ENCODE measurements around the gene ELF4.
"Not testable (repeated sequence)": the region's sequence is repeated elsewhere in the genome, so short reads cannot be mapped to it uniquely, and the experiment has no call there.

Gene ELF4

GRCh38 chrX:130110379-130111219 lies at the start of gene ELF4:
Gene ELF4 (minus strand): TSS chrX:130110497. CDS start chrX:130081330, 29,167 bp downstream.
- no peak for DNase-seq

DNA sequence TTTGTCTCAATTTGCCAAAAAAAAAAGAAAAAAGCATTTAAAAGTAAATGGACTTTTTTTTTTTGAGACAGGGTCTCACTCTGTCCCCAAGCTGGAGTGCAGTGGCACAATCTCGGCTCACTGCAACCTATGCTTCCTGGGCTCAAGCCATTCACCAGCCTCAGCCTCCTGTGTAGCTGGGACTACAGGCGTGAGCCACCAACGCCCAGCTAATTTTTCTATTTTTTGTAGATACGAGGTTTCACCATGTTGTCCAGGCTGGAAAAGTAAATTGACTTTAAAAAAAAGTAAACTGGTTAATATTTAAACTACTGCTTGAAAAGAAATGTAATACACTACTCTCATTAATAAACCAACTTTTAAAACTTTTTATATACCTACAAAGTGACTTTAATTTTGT lies 49.5 kb upstream of the ELF4 start:
- DNase-seq: no peak

DNA sequence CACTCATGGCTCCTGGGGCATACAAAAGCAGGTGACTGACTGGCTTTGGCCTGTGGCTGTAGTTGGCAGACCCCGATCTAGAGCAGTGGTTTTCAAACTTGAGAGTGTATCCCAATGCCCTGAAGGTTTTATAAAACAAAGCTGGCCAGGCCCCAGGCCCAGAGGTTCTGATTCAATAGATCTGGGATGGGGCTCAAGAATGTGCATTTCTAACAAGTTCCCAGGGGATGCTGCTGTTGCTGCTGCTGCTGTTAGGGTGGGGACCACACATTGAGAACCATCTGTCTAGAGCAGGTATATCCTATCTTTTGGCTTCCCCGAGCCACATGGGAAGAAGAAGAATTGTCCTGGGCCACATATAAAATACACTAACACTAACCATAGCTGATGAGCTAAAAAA lies 48.0 kb upstream of the ELF4 start:
- no peak for DNase-seq

DNA sequence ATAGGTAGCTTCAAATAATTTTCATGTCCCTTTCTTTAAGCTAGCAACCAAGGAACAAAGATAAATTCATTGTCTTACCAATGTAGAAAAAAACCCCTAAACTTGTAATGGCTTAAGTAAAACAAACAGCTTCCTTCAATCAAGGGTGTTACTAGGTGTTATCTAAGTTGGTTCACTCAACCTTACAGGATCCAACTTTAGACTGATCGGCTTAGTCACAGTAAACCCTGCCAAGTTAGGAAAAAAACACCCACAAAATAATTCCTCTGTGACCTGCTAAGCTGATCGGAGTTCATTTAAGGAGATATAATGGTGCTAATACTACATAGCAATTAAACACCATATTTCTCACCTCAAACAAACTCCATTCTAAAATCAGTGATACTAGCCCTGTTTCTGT lies 45.3 kb upstream of the ELF4 start:
- DNase-seq: no peak

DNA sequence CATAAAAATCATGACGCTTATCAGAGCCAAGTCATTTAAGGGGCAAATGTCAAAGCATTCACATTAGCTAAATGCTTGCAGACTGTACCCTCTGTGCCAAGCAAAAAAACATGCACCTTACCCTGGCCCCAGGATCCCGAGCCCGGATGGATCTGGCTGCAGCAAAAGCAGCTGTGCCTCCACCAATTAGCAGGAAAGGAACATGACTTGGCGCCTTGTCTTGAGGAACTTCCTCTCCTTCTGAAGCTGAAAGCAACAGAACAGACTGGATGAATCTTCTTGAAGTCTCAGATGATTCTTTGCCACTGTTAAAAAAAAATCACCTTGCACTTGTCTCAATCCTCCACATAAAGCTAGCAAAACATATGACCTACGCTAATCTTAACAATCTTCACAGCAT lies 37.3 kb upstream of the ELF4 start:
- DNase-seq: no peak

DNA sequence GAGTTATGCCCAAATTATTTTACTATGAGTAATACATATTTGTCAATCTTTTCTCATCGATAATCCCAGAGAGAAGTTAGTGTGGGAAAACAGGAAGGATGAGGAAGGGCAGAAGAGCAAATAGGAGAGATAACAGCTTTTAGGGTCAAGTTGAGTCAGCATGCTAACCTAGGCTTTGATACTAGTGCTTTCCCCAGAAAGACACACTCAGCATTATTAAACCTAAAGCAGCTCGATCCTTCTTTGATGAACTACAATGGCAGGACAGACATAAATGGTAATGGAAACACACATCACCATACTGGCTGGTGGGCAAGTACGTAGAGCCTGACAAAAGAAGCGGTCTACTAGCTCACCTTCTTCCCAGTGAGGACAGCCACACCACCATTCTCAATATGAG lies 34.8 kb upstream of the ELF4 start:
- DNase-seq: no peak

- DNase-seq: no peak
Observed at GRCh38 chrX:130144509-130144908, 34.2 kb upstream of the ELF4 start.

DNA sequence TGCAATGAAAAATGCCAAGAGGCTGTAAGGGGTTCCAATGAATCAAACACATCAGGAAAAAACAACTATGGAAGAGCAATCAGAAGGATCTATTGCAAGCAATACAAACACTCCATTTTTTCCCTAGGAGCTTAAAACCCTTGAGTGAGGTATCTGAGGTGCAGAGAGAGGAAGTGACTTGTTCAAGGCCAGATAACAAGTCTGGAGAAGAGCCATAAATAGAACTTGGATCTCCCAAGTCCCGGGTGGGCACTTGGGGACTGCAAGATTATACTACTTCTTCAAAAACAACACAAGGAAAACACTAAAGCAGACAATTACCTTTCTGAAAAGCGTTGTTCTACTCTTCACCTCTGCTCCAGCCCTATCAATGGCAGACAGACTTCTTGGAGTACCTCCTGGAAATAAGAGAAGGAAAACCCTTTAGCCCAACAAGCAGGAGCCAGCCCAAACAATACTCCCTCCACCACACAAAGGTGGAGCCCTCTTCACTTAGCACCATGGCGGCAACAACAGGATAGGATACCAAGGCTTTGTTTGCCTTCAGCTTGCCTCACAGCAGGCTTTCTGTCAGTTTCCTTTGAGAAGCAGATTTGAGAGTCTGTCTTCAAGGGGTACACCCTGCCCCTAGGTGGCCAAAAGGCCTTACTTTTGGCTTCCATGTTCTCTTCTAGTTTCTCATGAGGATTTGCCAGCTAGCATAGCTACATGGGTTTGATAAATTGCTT lies 29.3 kb upstream of the ELF4 start:
- no peak for DNase-seq

GRCh38 chrX:130136961-130137360 lies 26.7 kb upstream of the ELF4 start:
- DNase-seq: no peak

- no peak for DNase-seq
Observed at GRCh38 chrX:130136496-130136895, 26.2 kb upstream of the ELF4 start.

DNA sequence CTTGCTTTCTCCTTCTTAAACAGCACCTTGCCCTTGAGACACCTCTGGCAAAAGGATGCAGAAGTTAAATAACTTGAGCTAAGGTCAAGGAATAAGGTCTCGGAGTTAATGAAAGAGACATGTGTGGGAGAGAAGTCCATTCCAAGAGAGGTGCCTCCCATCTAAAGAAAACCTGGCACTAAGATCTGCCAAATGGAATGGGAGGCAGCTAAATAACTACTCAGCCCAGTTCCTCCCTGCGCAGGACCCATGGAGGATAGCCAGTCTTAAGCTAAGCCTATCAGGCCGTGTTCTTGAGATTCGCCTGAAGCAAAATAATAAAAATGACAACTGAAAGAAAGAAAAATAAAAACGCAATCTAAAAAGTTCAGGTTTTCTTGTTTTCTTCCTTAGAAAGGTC lies 20.7 kb upstream of the ELF4 start:
- DNase-seq: no peak

DNA sequence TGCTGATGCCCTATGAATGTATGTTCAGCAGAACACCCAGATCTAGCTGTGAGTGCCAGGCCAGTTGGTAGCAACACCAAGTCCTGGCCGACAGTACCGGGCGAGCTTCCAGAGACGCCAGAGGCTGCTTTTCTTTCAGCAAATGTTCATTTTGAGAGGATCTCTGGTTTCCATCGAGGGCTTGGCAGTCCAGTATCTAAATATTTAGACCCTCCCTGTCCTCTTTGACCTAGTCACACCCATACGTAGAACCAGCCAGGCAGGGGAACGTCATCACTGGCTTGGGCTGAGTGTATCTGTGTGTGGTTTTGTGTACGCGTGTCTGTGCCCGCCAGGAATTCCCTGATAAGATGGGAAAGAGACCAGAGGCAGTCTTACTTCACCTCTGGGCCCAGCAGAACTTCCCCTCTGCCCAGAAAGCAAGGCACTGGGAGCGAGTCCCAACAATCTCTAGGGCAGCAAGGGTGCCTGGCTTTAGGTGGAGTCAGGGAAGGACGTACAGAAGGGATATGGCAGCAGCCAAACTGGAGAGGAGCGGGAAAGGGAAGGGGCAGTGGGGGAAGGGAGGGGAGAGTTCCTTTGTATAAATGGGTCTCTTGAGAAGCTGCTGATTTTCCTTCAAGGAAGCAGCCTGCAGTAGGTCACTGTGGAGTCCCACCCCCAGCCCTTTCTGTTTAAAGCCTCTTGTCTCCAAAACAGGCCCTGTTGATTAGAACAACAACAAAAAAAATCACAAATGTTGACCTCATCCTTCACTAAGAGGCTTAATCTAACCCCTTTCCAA lies 15.0 kb upstream of the ELF4 start:
- DNase-seq: peak; percentile 16

DNA sequence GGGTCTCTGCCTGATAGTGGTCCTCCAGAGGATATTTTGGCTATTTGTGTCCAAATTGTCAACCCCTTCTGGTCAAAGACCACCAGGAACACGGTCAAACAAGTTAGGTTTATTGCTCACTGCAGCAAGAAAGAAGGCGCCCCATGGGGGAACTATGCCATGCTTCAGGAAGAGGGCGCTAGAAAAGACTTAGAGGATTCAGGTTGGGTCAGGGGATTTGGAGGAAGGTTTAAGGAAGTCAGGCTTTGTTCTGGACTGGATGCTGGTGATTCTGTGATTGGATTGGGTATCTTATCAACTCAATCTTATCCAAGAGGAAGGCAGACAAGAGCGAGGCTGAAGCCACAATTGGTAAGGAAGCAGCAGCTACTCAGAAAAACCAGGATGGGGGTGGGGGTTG lies 14.3 kb upstream of the ELF4 start:
- no peak for DNase-seq

GRCh38 chrX:130121505-130121800 lies 11.2 kb upstream of the ELF4 start:
- no peak for DNase-seq

DNA sequence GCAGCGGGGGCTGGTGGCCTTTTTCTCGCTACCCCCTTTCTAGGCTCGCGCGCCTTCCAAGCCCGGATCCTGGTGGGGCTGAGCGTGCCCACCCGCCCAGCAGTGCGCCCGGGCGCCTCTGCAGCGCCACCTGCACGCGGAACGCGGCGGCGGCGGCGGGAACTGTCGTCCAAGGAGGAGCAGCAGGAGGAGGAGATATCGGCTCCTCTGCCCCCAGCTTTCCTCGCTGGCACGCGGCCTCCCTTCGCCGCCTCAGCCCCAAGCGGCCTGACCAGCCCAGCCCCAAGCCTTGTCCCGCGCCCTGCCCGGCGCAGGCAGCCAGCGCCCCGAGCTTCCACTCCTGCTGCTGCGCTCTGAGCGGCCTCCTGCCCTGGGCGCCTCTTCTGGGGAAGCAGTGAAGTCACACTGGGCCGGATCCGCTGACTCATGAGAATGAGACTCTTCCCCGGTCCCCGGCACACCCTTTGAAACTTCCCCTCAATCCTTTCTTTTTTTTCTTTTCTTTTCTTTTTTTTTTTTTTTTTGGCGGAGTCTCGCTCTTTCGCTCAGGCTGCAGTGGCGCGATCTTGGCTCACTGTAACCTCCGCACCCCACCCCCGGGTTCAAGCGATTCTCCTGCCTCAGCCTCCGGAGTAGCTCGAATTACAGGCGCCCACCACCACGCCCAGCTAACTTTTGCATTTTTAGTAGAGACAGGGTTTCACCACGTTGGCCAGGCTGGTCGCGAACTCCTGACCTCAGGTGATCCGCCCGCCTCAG lies 10.6 kb upstream of the ELF4 start:
- peak; percentile 49 for DNase-seq

DNA sequence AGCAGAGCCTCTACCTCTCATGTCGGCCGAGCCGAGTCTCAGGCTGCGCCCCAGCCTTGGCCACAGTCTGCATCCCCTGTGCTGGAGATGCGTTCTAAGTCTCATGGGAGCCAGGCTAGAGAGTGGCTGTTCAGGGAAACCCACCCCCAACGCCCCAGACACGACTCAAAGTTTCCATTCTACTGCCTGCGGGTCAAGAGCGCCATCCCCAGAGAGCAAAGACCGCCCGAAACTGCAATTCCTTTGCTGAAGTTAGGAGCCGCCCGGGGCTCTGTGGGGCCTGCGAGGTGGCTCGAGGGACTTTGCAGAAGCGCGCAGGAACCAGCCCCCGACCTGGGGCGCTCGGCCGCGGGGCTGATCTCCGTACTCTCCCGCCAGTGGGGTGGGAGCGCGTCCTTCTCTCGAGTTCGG lies 10.0 kb upstream of the ELF4 start:
- DNase-seq: no peak

GRCh38 chrX:130119312-130119898 lies 9.1 kb upstream of the ELF4 start:
- no peak for DNase-seq

DNA sequence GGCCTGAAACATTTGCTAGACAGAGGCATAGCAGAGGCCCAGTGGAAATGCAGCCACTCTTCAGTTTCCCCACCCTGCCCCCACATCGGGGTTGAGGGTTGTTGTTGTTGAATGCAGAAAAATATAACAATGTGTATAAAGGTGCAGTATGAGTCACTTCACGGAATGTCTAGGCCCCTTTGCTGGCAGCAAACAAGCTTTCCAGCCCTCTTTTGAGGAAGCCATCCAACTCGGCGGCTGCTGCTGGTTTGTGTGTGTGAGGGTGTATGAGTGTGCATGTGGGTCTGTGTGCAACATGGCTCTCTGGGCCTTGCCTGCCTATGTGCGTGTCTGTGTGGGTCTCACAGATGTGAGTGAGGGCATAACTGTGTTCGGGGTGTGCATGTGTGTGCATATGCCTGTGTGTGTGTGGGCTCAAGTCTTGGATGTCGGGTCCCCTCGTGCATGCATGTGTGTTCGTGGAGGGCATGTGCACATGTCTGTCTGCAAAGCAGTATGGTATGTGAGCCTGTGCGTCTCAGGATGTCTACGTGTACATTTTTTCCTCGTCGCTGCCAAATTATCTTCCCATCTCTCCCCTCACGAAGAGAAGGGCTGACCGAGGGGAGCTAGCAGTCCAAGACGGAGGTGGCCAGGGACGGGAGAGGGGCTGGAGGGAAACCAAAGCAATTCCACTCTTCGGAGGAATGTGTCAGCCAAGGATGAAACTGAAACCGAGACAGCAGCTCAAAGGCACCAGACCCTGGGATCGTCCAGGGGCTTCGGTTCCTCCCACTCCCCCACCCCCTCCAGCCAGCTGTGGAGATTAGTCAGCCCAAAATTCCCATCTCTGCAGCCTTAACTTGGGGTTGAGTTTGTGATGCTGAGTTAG lies 8.4 kb upstream of the ELF4 start:
- no peak for DNase-seq

DNA sequence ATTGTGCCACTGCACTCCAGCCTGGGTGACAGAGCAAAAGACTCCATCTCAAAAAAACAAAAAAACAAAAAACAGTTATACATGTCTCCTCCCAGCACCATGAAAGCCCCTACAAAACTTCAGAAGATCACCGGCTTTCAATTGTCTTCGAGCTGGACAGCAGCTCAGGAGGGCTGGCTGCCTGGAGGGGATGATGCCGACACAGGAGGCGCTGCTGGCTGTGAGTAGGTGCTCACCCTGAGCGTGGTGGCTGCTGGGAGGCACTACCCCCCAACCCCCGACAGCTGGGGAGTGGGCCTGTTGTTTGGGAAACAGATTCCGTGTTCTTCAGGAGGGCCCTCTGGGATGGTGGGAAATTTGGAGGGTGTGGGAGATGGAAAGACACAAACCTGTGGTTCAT lies 6.9 kb upstream of the ELF4 start:
- DNase-seq: no peak

- not testable (repeated sequence) for DNase-seq
Observed at GRCh38 chrX:130115119-130115885, 5.0 kb upstream of the ELF4 start.

DNA sequence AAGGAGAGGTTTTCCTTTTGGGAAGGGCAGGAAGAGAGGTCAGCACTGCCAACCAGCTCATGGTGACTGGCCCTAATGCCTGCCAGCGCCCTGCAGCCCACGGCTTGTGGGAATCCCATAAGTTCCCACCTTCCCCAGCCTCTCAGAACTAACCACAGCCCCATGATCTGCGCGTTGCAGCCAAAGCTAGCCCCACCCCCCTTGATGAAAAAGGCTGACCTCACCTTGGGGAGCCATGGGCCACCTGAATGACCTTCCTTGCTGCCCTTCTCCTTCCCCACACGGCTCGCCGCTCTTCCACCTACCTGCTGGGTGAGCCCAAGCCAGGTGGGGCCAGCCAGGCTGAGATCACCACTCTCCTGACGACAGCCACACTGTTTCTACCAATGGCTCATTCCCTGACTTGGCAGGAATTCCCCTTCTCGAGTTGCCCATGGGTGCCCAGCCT lies 3.9 kb upstream of the ELF4 start:
- no peak for DNase-seq
